IMR-90 (cell line): ENCODE results near the gene ARHGEF16. TPM values are rescaled to one million over a fixed set of nuclear protein-coding genes. Genes with fewer than 3 reads are reported as not detected.

Experiments used
- ATAC-seq: fragments of 200-7000 bp; cut with Tn5 transposase; 2 replicates; pipeline ENCODE4 v1.9.1; 2020; ENCODE audit warnings: low read depth, mild to moderate bottlenecking, moderate library complexity
- BruUV-seq: library from RNA; stranded (reverse); fragments of 400-500 nt; replicated peaks from 2 replicates; lab custom pipeline; 2021; lab: Mats Ljungman, UMichigan
- CTCF ChIA-PET: fragments of 300-600 bp; formaldehyde crosslinking; extraction: SDS; loops from one replicate; lab custom pipeline; 2021; ENCODE audit warnings: antibody characterized with exemption; lab: Yijun Ruan, JAX
- POLR2A ChIA-PET: fragments of 300-600 bp; sonication (Branson Sonifier 250); formaldehyde crosslinking; loops from one replicate; lab custom pipeline; 2022; ENCODE audit warnings: antibody characterized with exemption; ENCODE audit not compliant: unreplicated experiment; lab: Charles Lee
- DNase-seq: peaks from one replicate; pipeline ENCODE4 v3.0.0; 2013
- H2AFZ ChIP-seq: replicated peaks from 2 replicates; pipeline ENCODE3; 2013; ENCODE audit warnings: low read length, mild to moderate bottlenecking; ENCODE audit not compliant: poor library complexity
- H2AK5ac ChIP-seq: 2 replicates; pipeline ENCODE4 v1.6.1; 2013; ENCODE audit warnings: low read depth, low read length, inconsistent platforms
- H2AK9ac ChIP-seq: replicated peaks from 2 replicates; pipeline ENCODE3; 2013; ENCODE audit warnings: mild to moderate bottlenecking, low read depth, low read length, moderate library complexity; ENCODE audit not compliant: poor library complexity
- H2BK120ac ChIP-seq: 2 replicates; pipeline ENCODE4 v1.6.1; 2013; ENCODE audit warnings: low read depth, low read length, inconsistent platforms
- H2BK15ac ChIP-seq: 3 replicates; pipeline ENCODE4 v1.6.1; 2013; ENCODE audit warnings: low read depth, low read length, inconsistent platforms
- H2BK20ac ChIP-seq: 2 replicates; pipeline ENCODE4 v1.6.1; 2013; ENCODE audit warnings: low read depth, mild to moderate bottlenecking, inconsistent platforms, low read length, moderate library complexity
- H2BK5ac ChIP-seq: 2 replicates; pipeline ENCODE4 v1.6.1; 2013; ENCODE audit warnings: mild to moderate bottlenecking, low read depth, low read length, inconsistent platforms; ENCODE audit not compliant: poor library complexity, severe bottlenecking
- H3K14ac ChIP-seq: replicated peaks from 2 replicates; pipeline ENCODE4 v1.6.1; 2013; ENCODE audit warnings: low read depth, low read length, inconsistent platforms
- H3K18ac ChIP-seq: 2 replicates; pipeline ENCODE4 v1.6.1; 2013; ENCODE audit warnings: low read depth, low read length, control low read depth
- H3K23ac ChIP-seq: 2 replicates; pipeline ENCODE4 v1.6.1; 2013; ENCODE audit warnings: low read depth, low read length, inconsistent platforms
- H3K27ac ChIP-seq: 2 replicates; pipeline ENCODE4 v1.5.1; 2013; ENCODE audit warnings: mild to moderate bottlenecking, control low read depth, low read length; ENCODE audit not compliant: insufficient read depth
- H3K27me3 ChIP-seq: 2 replicates; pipeline ENCODE4 v1.6.1; 2013; ENCODE audit warnings: low read length; ENCODE audit not compliant: control insufficient read depth, insufficient read depth
- H3K36me3 ChIP-seq: 2 replicates; pipeline ENCODE4 v1.6.1; 2013; ENCODE audit warnings: low read length, mixed read lengths; ENCODE audit not compliant: control insufficient read depth, insufficient read depth
- H3K4ac ChIP-seq: 2 replicates; pipeline ENCODE4 v1.6.1; 2013; ENCODE audit warnings: low read depth, low read length, inconsistent platforms
- H3K4me1 ChIP-seq: 2 replicates; pipeline ENCODE4 v1.6.1; 2013; ENCODE audit warnings: low read length, mixed read lengths; ENCODE audit not compliant: control insufficient read depth, insufficient read depth
- H3K4me2 ChIP-seq: 2 replicates; pipeline ENCODE4 v1.6.1; 2013; ENCODE audit warnings: low read depth, mild to moderate bottlenecking, control low read depth, low read length, moderate library complexity
- H3K4me3 ChIP-seq: 2 replicates; pipeline ENCODE4 v1.5.1; 2013; ENCODE audit warnings: low read depth, mild to moderate bottlenecking, control low read depth, low read length, moderate library complexity; ENCODE audit not compliant: insufficient read depth
- H3K56ac ChIP-seq: 2 replicates; pipeline ENCODE4 v1.6.1; 2013; ENCODE audit warnings: low read length, inconsistent platforms; ENCODE audit not compliant: insufficient read depth; ENCODE audit errors: extremely low read depth
- H3K79me1 ChIP-seq, 2 experiments: 2 replicates each; pipeline ENCODE4 v1.6.1; 2013; ENCODE audit warnings: low read length in 2 of 2, inconsistent platforms in 1 of 2, low read depth in 1 of 2
- H3K9ac ChIP-seq: 2 replicates; pipeline ENCODE4 v1.6.1; 2013; ENCODE audit warnings: low read depth, low read length, control low read depth
- H3K9me1 ChIP-seq: 2 replicates; pipeline ENCODE4 v1.6.1; 2013; ENCODE audit warnings: low read length, inconsistent platforms; ENCODE audit not compliant: insufficient read depth
- H3K9me3 ChIP-seq: 2 replicates; pipeline ENCODE4 v1.6.1; 2013; ENCODE audit warnings: low read length; ENCODE audit not compliant: control insufficient read depth, insufficient read depth
- H4K20me1 ChIP-seq: 2 replicates; pipeline ENCODE4 v1.6.1; 2013; ENCODE audit warnings: low read length, inconsistent platforms; ENCODE audit not compliant: insufficient read depth
- H4K5ac ChIP-seq: 2 replicates; pipeline ENCODE4 v1.6.1; 2013; ENCODE audit warnings: mild to moderate bottlenecking, low read depth, low read length, control low read depth
- H4K8ac ChIP-seq, 2 experiments: 2 replicates each; pipeline ENCODE4 v1.6.1; 2013; ENCODE audit warnings: low read depth in 2 of 2, low read length in 2 of 2, control low read depth in 1 of 2, inconsistent platforms in 1 of 2
- H4K91ac ChIP-seq: 2 replicates; pipeline ENCODE4 v1.6.1; 2013; ENCODE audit warnings: low read depth, low read length, inconsistent platforms; ENCODE audit not compliant: insufficient read depth
- BHLHE40 ChIP-seq: fragments of 150-350 bp; IDR thresholded peaks from 2 replicates; pipeline ENCODE4 v1.6.1; 2016; ENCODE audit warnings: mild to moderate bottlenecking, low read depth, low read length
- CEBPB ChIP-seq: IDR thresholded peaks from 2 replicates; pipeline ENCODE4 v1.6.1; 2012; ENCODE audit warnings: low read depth, low read length, improper control_type of control experiment
- CHD1 ChIP-seq: IDR thresholded peaks from 2 replicates; pipeline ENCODE4 v1.6.1; 2012; ENCODE audit warnings: low read depth, low read length, improper control_type of control experiment
- MAFK ChIP-seq: IDR thresholded peaks from 2 replicates; pipeline ENCODE4 v1.6.1; 2012; ENCODE audit warnings: low read depth, low read length, improper control_type of control experiment
- NFE2L2 ChIP-seq: fragments of 150-350 bp; IDR thresholded peaks from 2 replicates; pipeline ENCODE4 v1.6.1; 2016; ENCODE audit warnings: low read depth, mild to moderate bottlenecking, low read length
- RAD21 ChIP-seq: IDR thresholded peaks from 2 replicates; pipeline ENCODE4 v1.6.1; 2012; ENCODE audit warnings: low read length, improper control_type of control experiment
- RCOR1 ChIP-seq: IDR thresholded peaks from 2 replicates; pipeline ENCODE4 v1.6.1; 2012; ENCODE audit warnings: mild to moderate bottlenecking, low read length, improper control_type of control experiment; ENCODE audit not compliant: insufficient replicate concordance
- WGBS, 2 experiments: methylation state at CpG; one replicate each; pipeline versions ENCODE4 v1.1.5 to v1.1.7; 2013; ENCODE audit warnings: missing lambda C conversion rate in 2 of 2; ENCODE audit not compliant: insufficient read length in 1 of 2; ENCODE audit errors: extremely low coverage in 2 of 2; 5-methylcytosine and 5-hydroxymethylcytosine counted together
- dilution Hi-C: fragments of 300-500 bp; cut with HindIII; formaldehyde crosslinking; loops from one replicate; pipeline ENCODE4 v1.14.3; 2018; ENCODE audit warnings: low sequenced_read_pairs; ENCODE audit not compliant: unreplicated experiment
- in situ Hi-C: fragments of 300-500 bp; cut with MboI; formaldehyde crosslinking; loops from 3 replicates; pipeline ENCODE4 v1.14.3; 2019; ENCODE audit warnings: low sequenced_read_pairs, inconsistent platforms, mixed read lengths
- intact Hi-C: fragments of 100-400 bp; cut with micrococcal nuclease; formaldehyde crosslinking; loops from 2 replicates; pipeline ENCODE4 v1.10.0; 2022
- polyA plus RNA-seq, 3 experiments: library from polyadenylated mRNA; depleted of rRNA; stranded (reverse); fragments of >200 nt; gene quantifications; 2 replicates each; pipeline ENCODE4 v1.2.3, GENCODE V29; 2012; ENCODE audit warnings: low replicate concordance in 1 of 3
- total RNA-seq: library from RNA; depleted of rRNA; stranded (reverse); fragments of >200 nt; gene quantifications from 2 replicates; pipeline ENCODE4 v1.2.3, GENCODE V29; 2012
- TF ChIP-seq, protein P1 (sequence below): conservative IDR thresholded peaks from 2 replicates; pipeline ENCODE4 v1.5.1; 2012; ENCODE audit warnings: mild to moderate bottlenecking, low read depth, low read length, improper control_type of control experiment

Gene ARHGEF16
- total and polyA plus RNA-seq, 2 of the 4 experiments (the other 2 are of a cell fraction) = 0.18 to 0.39 TPM

DNA sequence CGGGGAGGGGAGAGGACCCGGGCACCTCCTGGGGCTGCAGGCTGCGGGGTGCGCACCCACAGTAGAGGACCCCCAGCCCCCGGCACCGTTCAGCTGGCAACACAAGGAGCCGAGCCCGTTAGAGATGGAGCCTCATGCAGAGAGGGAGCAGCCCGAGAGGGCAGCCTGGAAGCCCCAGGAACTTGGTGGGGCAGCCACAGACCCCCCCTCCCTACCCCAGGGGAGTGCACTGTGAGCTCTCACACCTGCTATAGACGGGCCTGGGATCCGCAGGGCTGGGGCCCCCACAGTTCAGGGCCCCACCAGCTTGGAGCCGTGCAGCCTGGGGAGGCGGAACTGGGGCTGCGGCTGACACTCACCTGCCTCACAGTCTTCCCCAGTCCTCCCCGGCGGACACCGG, 47.0 kb downstream of the ARHGEF16 start:
- intact Hi-C loops (loop anchor here (5.0 kb wide), 1 partner anchor 41 kb away; no protein-coding TSS in a partner anchor), in situ Hi-C loops (loop anchor here (5.0 kb wide), 1 partner anchor 51 kb away; no protein-coding TSS in a partner anchor), dilution Hi-C loops (no loop called here)
- peaks cover 7% of the 10 kb centered on the region; the same call in 1 of the 2 replicates for H3K4me1 ChIP-seq
- no peaks in the 10 kb centered on the region for H3K79me1 ChIP-seq
- no peak overlapping the region for H2AFZ ChIP-seq
- no peak overlapping the region for H3K27ac ChIP-seq
- H3K14ac ChIP-seq = no peak overlapping the region
- ChIA-PET CTCF (no interaction called here), POLR2A (no interaction called here)
- no peak for DNase-seq
- H2BK5ac ChIP-seq = no peak overlapping the region
- H3K18ac ChIP-seq = no peak overlapping the region
- BruUV-seq = no TSS peak
- no peak overlapping the region for H3K4ac ChIP-seq
- H4K5ac ChIP-seq = no peak overlapping the region
- WGBS, 2 experiments = 80% methylated on average over 1 of the region's 17 CpGs; no CpG with 5 or more reads in 1 of the 2 experiments
- no peak overlapping the region for H3K4me3 ChIP-seq
- no peaks in the 10 kb centered on the region for H3K9me3 ChIP-seq
- H4K8ac ChIP-seq = no peak overlapping the region
- H3K27me3 ChIP-seq = no peaks in the 10 kb centered on the region
- H4K20me1 ChIP-seq = no peaks in the 10 kb centered on the region
- H2BK120ac ChIP-seq = no peak overlapping the region
- H3K4me2 ChIP-seq = no peak overlapping the region
- no peak overlapping the region for H2AK5ac ChIP-seq
- peaks cover 3% of the 10 kb centered on the region; the same call in 1 of the 2 replicates for H3K9me1 ChIP-seq
- H2BK15ac ChIP-seq = no peak overlapping the region
- ATAC-seq = no peak
- H3K23ac ChIP-seq = no peak overlapping the region
- no peak overlapping the region for H3K9ac ChIP-seq
- H3K56ac ChIP-seq = no peak overlapping the region
- TF ChIP-seq NFE2L2 (no peak), MAFK (no peak), RCOR1 (no peak), RAD21 (no peak), CEBPB (no peak), CHD1 (no peak), BHLHE40 (no peak)
- TF ChIP-seq, protein P1, sequence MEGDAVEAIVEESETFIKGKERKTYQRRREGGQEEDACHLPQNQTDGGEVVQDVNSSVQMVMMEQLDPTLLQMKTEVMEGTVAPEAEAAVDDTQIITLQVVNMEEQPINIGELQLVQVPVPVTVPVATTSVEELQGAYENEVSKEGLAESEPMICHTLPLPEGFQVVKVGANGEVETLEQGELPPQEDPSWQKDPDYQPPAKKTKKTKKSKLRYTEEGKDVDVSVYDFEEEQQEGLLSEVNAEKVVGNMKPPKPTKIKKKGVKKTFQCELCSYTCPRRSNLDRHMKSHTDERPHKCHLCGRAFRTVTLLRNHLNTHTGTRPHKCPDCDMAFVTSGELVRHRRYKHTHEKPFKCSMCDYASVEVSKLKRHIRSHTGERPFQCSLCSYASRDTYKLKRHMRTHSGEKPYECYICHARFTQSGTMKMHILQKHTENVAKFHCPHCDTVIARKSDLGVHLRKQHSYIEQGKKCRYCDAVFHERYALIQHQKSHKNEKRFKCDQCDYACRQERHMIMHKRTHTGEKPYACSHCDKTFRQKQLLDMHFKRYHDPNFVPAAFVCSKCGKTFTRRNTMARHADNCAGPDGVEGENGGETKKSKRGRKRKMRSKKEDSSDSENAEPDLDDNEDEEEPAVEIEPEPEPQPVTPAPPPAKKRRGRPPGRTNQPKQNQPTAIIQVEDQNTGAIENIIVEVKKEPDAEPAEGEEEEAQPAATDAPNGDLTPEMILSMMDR = no peak
- H2BK20ac ChIP-seq = no peak overlapping the region
- no peaks in the 10 kb centered on the region for H3K36me3 ChIP-seq
- H2AK9ac ChIP-seq = no peak overlapping the region
- H4K91ac ChIP-seq = no peak overlapping the region
